GM18526 (cell line): Measurements from ENCODE around the gene BICD2.

Experiments used
- POLR2A ChIP-seq: IDR thresholded peaks from 3 replicates; pipeline ENCODE4 v1.6.1; 2011; ENCODE audit not compliant: insufficient read length; ENCODE audit errors: extremely low read depth

BICD2 gene

DNA sequence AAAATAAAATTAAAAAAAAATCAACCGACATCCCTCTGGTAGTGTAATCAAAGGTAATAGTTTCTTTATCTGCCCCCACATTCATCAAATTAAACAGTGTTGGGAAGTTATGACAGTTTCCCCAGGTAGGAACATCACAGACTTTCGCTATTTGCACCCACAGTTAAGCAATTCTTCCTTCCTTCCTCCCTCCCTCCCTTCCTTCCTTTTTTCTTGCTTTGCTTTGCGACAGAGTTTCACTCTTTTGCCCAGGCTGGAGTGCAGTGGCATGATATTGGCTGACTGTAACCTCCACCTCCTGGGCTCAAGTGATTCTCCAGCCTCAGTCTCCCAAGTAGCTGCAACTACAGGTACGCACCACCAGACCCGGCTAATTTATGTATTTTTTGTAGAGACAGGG is 10.8 kb upstream of the BICD2 start:
- no peak for TF ChIP-seq POLR2A

DNA sequence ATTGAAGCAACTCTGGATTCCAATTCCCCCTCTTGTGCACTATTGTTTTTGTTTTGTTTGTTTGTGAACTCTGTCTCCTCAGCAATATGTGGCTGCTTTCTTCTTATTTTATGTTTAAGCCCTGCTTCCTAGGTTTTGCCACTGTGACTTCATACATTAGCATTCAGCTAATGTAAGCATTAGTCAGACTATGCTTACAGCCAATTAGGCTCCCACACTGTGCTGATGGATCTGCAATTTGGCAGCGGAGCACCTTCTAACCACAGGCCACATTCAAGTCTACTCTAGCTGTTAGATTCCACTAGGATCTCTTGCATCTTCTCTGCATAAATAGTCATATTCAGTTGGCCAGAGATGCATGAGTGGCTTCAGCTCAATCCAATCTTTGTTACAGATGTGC is 9.6 kb upstream of the BICD2 start:
- no peak for TF ChIP-seq POLR2A

DNA sequence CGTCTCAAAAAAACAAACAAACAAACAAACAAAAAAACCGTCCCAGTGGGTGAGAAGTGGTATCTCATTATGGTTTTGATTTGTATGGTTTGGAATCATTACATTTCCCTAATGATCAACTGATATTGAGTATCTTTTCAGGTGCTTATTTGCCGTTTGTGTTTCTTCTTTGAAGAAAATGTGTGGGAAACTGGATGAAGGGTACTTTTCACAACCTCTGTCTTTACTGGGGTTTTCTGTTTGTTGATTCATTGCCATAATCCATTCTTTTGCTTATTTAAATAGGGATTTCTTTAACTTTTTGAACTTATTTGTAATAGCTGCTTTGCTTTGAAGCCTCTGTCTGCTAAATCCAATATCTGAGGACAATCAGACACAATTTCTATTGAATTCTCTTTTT is 9.2 kb upstream of the BICD2 start:
- TF ChIP-seq POLR2A: no peak

DNA sequence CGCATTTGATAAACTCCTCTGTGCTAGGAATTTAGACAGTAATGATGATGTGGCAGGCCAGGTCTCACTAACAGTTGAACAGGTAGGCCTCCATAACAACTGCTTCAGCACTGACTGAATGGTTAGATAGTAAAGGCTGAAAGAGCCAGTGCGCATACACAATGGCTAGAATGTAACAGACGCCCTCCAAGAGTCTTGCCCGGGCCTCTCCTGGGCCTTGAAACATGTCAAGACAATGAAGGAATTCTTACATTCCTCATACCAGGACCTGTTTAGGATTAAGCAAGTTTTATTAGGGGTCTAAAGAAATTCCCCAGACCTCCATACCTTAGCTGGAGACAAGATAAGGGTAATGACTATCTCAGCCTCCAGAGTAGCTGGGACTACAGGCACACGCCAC is 6.7 kb upstream of the BICD2 start:
- TF ChIP-seq POLR2A: no peak

DNA sequence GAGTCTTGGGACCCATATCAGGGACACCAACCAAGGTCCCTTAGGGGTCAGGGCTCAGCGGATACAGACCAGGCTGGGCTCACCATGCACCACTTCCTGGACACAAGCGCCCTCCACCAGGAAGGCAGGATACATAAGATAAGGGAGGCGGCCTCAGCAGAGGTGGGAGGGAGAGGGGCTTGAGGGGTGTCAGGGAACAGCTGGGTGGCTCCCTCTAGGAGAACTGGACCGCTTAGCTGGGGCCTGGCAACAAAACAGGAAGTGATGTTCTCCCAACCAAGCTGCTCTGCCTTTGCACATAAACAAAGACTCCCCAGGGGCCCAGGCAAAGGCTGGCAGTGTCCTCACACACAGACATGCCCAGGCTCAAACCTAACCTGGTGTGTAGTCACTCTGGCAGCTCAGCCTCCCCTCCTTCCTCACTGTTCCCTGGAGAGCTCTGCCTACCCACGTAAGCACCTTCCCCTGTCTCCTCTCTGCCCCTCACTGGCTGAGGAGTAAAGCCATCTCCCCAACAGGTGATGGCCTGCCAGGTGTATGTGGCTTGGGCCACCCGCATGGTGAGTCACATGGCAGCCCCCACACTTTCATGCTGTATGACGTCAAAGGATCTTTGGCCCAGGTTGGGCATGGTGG is 5.8 kb upstream of the BICD2 start:
- TF ChIP-seq POLR2A: no peak

DNA sequence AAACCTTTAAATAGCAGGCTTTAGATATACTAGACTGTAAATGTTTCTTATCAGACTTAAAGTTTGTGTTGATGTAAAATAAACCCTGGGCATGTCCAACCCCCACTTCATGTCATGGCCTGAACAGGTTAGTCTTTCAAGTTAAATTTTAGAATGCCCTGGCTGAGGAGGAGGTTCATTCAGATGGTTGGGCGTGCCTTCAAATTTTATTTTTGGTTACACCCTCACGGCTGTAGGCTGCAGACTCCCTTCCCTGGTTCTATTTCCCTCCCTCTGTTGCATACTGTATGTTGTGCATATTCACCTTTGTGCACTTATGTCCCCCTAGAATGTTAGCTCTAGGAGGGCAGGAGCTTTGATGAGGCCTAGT is 5.3 kb upstream of the BICD2 start:
- TF ChIP-seq POLR2A: no peak

DNA sequence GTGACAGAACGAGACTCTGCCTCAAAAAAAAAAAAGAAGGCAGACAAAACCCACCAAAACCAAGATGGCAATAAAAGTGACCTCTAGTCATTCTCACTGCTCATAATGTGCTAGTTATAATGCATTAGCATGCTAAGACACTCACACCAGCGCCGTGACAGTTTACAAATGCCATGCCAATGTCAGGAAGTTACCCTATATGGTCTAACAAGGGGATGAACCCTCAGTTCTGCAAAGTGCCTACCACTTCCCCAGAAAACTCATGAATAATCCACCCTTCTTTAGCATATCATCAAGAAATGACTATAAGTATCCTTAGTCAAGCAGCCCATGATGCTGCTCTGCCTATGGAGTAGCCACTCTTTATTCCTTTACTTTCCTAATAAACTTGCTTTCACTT is 4.7 kb upstream of the BICD2 start:
- TF ChIP-seq POLR2A: no peak

DNA sequence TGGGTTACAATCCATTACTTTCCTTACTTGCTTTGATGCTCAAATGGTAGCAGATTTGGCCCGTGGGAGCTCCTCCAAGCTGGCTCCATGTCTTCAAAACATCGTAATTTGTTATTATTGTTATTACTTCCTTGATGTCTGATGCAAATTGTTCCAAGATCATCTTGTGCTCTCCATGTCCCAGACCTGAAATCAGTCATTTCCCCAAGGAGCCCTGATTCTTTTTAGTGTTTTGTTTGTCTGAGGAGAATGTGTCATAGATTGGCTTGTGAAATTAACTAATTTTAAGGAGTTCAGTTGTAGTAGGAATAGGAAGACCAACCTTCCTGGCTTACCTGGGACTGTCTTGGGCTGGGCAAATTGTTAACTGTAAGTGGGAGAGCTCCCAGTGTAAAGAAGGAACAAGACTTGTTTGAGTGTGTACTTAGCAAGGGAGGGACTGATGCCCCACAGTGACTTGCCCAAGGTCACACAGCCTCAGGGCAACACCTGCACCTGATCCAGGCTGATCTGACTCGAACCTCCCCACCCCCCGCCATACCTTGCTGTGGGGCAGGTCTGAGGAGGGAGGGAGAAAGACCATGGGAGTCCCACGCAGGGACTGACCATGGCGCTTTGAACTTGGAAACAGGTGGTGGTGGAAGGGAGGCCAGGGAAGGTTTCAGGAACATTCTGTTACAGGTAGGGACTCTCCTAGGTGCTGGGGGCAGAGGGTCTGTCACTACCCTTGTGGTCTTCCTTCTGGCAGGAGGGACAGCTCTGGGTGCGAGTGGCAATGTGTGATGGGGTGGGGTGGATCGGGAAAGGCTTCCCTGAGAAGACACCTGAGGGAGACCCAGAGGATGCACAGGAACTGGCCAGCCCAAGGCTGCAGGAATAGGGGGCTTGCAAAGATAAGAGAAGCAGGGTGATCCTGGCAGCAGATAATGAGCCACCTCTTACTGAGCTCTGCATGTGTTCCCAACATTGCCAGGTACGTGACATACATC is 2.7 kb upstream of the BICD2 start:
- TF ChIP-seq POLR2A: no peak

DNA sequence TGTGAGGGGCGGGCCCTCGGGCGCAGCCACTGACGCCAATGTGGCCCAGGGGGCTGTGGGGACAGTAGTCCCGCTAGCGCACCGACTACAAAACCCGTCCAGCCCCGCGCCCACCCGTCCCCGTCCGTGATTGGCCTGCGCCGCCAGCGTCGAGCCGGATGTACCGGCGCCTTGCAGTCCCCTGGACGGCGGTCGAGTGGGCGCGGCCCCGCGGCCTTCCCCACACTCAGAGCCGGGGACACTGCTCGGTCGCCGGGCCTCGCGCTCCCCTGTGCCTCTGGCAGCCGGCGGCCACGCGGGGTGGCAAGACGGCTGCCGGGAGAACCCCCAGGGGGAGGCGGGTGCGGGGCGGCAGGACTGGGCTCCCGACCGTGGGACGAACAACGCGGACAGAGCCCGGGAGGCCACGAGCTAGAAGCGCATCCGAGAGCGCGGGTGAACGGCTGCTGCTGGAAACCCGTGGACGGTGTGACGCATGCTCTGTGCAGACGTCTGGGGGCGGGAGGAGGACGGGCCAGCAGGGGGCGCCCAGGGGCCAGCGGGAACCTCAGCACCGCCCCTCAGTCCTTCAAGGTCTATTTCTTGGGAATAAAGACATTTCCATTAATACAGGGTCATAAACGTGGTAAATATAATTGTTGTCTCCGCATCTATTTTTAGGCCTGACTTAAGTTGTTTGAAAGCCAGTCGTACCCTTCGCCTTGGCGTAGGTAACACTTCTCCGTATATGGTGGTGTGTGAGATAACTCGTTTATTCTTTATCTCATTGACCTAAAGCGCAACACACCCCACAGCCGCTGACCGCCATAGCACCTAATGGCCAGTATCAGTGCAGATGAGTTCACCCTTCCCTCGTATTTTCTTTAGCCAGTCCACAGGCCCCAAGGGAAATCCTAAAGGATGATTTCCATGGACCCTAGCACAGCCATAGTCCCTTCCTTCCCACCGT is 629 bp upstream of the BICD2 start:
- TF ChIP-seq POLR2A: peak; percentile 74

DNA sequence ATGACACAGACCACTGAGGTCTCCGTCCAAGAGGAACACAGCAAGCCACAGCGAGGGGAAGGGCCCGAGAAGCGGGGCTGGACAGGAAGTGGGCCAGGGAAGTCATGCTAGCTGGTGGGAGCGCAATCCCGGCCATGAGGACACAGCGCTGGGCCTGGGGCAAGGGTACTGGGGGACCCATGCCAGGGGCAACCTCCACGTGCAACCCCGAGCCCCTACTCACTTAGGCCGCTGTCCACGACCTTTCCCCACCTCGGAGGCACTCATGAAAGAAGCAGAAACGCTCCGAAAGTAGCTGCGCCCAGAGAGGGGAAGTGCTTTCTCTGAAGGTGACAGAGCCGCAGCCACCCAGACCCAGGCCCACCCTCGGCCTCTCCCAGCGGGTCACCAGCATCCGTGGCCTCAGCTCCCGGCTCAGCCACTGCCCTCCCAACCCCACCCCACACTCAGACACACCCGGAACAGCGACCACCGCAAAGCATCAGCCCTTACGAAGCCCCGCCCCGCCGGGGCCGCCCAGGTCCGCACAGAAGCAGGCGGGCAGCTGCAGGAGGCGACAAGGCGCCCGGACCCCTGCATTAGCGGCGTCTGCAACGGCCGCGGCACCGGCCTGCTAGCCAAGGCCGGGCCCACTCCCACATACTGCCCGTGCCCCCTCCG is 782 bp downstream of the BICD2 start:
- TF ChIP-seq POLR2A: peak; percentile 23

DNA sequence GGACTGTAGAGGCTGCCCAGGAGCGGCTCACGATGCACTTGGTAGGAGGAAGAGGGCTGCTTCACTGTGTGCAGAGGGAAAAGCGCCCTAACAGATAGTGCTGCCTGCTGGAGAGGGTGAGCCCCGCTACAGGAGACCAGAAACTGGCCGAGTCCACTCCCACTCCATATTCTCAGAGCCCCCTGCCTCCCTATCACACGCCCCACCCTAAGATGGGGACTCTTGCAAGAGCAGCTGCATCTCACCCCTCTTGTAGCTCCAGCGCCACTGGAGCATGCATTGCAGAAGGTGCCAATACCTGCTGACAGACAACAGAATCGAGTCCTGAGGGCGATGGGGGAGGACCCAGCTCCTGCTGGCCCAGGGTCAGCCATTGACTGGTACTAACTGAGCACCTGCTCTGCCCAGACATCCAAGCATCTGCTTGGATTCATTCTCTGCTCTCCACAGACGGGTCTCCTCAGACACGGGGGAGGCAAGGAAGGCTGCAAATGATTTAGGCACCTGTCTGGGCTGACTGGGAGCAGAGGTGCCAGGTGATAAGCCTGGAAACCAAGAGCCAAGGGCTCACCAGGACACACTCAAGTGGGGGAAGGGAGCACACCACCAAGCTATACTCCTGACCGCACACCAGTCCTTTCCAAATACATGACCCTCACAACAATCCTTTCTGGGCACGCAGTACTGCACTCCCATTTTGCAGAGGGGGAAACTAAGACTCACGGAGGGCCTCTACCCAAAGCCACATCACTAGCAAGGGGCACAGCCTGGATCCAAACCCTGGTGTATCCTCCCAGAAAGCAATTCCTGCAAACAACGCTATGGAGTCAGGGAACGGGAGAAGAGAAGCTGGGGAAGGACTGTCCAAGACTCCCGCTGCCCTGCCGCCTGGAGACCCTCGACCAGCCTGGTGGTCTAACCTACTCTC is 1.6 kb downstream of the BICD2 start:
- TF ChIP-seq POLR2A: no peak

DNA sequence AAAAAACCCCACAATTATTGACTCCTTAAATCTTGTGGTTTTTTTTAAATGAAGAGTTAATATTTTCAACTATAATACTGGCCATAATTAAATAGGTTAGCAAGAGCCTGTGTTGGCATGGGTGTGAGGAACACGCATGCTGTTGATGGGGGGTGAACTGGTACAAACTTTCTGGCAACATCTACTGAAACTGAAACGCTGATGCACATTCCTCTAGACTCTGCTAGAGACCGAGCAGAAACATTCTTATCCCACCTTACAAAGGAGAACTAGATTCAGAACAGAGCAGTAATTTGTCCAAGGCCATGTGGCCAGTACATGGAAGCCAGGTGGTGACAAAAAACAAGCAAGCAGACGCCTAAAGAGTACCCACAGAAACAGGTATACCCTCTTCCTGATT is 2.4 kb downstream of the BICD2 start:
- TF ChIP-seq POLR2A: no peak

DNA sequence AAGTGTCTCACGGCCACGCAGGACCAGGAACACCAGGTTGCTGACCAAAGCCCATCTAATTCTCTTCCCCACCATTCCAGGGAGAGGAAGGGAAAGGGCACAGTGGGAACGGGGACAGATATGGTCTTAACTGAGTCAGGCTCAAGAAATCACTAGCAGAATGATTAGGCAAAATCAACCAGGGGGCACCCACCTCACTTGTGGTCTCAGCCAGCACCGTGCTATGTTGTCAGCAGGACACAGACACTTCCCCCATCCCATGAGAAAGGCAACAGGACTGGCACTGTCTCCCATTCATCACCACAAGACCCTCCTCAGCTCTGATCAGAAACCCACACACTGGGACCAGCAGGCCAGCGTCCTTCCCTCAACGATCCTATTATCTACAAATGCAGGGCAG is 2.9 kb downstream of the BICD2 start:
- no peak for TF ChIP-seq POLR2A

DNA sequence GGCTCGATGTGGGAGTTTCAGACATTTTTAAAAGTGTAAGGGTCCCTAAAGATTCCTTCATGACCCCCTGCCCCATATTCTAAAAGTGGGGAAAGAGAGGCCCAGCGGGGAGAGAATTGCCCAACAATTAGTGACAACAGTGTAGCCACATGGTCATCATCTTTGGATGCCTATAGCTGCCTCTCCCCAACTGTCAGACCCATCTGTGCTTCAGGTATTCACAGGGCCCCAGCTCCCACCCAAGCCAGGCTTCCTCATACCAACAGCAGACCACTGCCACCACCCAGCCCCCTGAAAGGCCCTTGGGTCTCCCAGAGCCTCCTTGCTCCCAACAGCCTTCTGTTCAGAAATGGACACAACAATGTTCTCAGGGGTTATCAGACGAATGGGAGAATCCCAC is 4.1 kb downstream of the BICD2 start:
- no peak for TF ChIP-seq POLR2A

DNA sequence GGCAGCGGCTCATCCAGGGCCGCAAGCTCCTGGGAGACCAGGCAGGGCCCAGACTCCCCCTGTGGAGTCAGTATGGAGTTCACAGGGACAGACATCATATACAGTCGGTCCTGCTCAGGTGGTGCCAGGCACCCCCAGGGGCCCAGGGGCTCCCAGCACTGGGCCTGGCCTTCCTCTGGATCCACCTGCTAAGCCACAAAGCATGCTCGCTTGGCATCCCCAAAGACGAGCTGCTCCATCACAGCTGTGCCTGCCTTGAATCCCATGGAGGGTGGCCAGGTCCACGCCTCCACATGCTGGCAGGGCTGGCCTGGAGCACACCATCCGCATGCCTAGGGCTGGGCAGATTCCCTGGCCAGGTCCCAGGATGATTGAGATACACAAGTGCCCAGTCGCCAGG is 4.6 kb downstream of the BICD2 start:
- no peak for TF ChIP-seq POLR2A
